ENCODE data around the gene YPEL1. TPM values are rescaled to one million over a fixed set of nuclear protein-coding genes. Genes with fewer than 3 reads are reported as not detected.
A peak's percentile ranks its signal among the peaks of the same experiment; 100 is the strongest.

Gene YPEL1
- total and polyA plus RNA-seq, 10 of the 15 experiments (the other 5 are each of a cell fraction or from before 2014, with no cell fraction given), result 0.13 to 5.0 (median 1.6) TPM

GRCh38 chr22:21735200-21736083 lies at the start of gene YPEL1 (continued):
- TF ChIP-seq YY1 (IDR thresholded peaks at IDR 0.05; ENCODE audit: low read depth, low read length) (0 out of 2 replicates have a peak, but pooled peaks have one; percentile 32), JUNB (IDR thresholded peaks at IDR 0.05) (no peak), RAD51 (IDR thresholded peaks at IDR 0.05) (no peak), GABPA (IDR thresholded peaks at IDR 0.05; ENCODE audit: low read depth) (no peak), ZNF622 (IDR thresholded peaks at IDR 0.05) (no peak), MTA3 (IDR thresholded peaks at IDR 0.05; ENCODE audit: borderline replicate concordance, low read length) (no peak), FOXM1 (IDR thresholded peaks at IDR 0.05; ENCODE audit: low read depth, low read length) (no peak), MYB (IDR thresholded peaks at IDR 0.05; ENCODE audit: borderline replicate concordance, low read depth, low read length) (no peak), RB1 (IDR thresholded peaks at IDR 0.05; ENCODE audit: borderline replicate concordance) (peak; percentile 84; the same call in 1 of the 2 replicates), ATF3 (IDR thresholded peaks at IDR 0.05; ENCODE audit: borderline replicate concordance, extremely low read depth, low read depth, low read length) (no peak), RAD21 (IDR thresholded peaks at IDR 0.05; ENCODE audit: insufficient read depth, low read depth, low read length) (no peak), MEF2A (IDR thresholded peaks at IDR 0.05; ENCODE audit: insufficient read depth, low read depth, low read length) (no peak)
- TF ChIP-seq, protein P1, sequence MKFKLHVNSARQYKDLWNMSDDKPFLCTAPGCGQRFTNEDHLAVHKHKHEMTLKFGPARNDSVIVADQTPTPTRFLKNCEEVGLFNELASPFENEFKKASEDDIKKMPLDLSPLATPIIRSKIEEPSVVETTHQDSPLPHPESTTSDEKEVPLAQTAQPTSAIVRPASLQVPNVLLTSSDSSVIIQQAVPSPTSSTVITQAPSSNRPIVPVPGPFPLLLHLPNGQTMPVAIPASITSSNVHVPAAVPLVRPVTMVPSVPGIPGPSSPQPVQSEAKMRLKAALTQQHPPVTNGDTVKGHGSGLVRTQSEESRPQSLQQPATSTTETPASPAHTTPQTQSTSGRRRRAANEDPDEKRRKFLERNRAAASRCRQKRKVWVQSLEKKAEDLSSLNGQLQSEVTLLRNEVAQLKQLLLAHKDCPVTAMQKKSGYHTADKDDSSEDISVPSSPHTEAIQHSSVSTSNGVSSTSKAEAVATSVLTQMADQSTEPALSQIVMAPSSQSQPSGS (IDR thresholded peaks at IDR 0.05; ENCODE audit: low read length), result no peak
- TF ChIP-seq, protein P2, sequence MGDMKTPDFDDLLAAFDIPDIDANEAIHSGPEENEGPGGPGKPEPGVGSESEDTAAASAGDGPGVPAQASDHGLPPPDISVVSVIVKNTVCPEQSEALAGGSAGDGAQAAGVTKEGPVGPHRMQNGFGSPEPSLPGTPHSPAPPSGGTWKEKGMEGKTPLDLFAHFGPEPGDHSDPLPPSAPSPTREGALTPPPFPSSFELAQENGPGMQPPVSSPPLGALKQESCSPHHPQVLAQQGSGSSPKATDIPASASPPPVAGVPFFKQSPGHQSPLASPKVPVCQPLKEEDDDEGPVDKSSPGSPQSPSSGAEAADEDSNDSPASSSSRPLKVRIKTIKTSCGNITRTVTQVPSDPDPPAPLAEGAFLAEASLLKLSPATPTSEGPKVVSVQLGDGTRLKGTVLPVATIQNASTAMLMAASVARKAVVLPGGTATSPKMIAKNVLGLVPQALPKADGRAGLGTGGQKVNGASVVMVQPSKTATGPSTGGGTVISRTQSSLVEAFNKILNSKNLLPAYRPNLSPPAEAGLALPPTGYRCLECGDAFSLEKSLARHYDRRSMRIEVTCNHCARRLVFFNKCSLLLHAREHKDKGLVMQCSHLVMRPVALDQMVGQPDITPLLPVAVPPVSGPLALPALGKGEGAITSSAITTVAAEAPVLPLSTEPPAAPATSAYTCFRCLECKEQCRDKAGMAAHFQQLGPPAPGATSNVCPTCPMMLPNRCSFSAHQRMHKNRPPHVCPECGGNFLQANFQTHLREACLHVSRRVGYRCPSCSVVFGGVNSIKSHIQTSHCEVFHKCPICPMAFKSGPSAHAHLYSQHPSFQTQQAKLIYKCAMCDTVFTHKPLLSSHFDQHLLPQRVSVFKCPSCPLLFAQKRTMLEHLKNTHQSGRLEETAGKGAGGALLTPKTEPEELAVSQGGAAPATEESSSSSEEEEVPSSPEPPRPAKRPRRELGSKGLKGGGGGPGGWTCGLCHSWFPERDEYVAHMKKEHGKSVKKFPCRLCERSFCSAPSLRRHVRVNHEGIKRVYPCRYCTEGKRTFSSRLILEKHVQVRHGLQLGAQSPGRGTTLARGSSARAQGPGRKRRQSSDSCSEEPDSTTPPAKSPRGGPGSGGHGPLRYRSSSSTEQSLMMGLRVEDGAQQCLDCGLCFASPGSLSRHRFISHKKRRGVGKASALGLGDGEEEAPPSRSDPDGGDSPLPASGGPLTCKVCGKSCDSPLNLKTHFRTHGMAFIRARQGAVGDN (IDR thresholded peaks at IDR 0.05), result peak; percentile 76; the same call in 1 of the 2 replicates
- TF ChIP-seq, protein P3, sequence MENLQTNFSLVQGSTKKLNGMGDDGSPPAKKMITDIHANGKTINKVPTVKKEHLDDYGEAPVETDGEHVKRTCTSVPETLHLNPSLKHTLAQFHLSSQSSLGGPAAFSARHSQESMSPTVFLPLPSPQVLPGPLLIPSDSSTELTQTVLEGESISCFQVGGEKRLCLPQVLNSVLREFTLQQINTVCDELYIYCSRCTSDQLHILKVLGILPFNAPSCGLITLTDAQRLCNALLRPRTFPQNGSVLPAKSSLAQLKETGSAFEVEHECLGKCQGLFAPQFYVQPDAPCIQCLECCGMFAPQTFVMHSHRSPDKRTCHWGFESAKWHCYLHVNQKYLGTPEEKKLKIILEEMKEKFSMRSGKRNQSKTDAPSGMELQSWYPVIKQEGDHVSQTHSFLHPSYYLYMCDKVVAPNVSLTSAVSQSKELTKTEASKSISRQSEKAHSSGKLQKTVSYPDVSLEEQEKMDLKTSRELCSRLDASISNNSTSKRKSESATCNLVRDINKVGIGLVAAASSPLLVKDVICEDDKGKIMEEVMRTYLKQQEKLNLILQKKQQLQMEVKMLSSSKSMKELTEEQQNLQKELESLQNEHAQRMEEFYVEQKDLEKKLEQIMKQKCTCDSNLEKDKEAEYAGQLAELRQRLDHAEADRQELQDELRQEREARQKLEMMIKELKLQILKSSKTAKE (IDR thresholded peaks at IDR 0.05; ENCODE audit: low read depth, poor library complexity, severe bottlenecking), result no peak

All from GM12878 (cell line).